OCI-LY1 (cell line): Measurements from ENCODE around the gene LATS2.

Source experiments
- H2AFZ ChIP-seq: fragments of 200-600 bp; sonication (generic), shearing (Covaris generic); 2 replicates; pipeline ENCODE4 v1.6.0; 2014; ENCODE audit warnings: antibody characterized with exemption, mild to moderate bottlenecking, low read length
- H3F3A ChIP-seq: fragments of 200-600 bp; sonication (generic), shearing (Covaris generic); 2 replicates; pipeline ENCODE4 v1.6.0; 2014; ENCODE audit warnings: mild to moderate bottlenecking, antibody characterized with exemption, low read length, moderate library complexity; ENCODE audit not compliant: insufficient read depth
- H3K27ac ChIP-seq: fragments of 200-600 bp; sonication (generic); 2 replicates; pipeline ENCODE4 v1.5.1; 2014; ENCODE audit warnings: low read length, mixed run types, mild to moderate bottlenecking, low read depth; ENCODE audit not compliant: poor library complexity, severe bottlenecking
- H3K27me3 ChIP-seq: fragments of 200-600 bp; sonication (generic); 2 replicates; pipeline ENCODE4 v1.6.0; 2014; ENCODE audit warnings: antibody characterized with exemption, mild to moderate bottlenecking, low read length, moderate library complexity; ENCODE audit not compliant: insufficient read depth
- H3K36me3 ChIP-seq: fragments of 200-600 bp; sonication (generic); 2 replicates; pipeline ENCODE4 v1.6.1; 2014; ENCODE audit warnings: mild to moderate bottlenecking, antibody characterized with exemption, low read length, moderate library complexity, mixed read lengths; ENCODE audit not compliant: insufficient read depth
- H3K4me1 ChIP-seq: fragments of 200-600 bp; sonication (generic); 2 replicates; pipeline ENCODE4 v1.5.1; 2014; ENCODE audit warnings: mild to moderate bottlenecking, low read length, moderate library complexity; ENCODE audit not compliant: insufficient read depth, severe bottlenecking
- H3K4me2 ChIP-seq: fragments of 200-600 bp; sonication (generic), shearing (Covaris generic); 2 replicates; pipeline ENCODE4 v1.6.1; 2014; ENCODE audit warnings: low read length
- H3K4me3 ChIP-seq: fragments of 200-600 bp; sonication (generic); 2 replicates; pipeline ENCODE4 v1.5.1; 2014; ENCODE audit warnings: low read length, low read depth, mild to moderate bottlenecking, mixed read lengths; ENCODE audit not compliant: poor library complexity, severe bottlenecking
- H3K79me2 ChIP-seq: fragments of 200-600 bp; shearing (Covaris generic); 2 replicates; pipeline ENCODE4 v1.6.1; 2016; ENCODE audit warnings: mixed run types, low read length, mixed read lengths; ENCODE audit not compliant: insufficient read depth
- H3K9ac ChIP-seq: fragments of 200-600 bp; sonication (generic), shearing (Covaris generic); 2 replicates; pipeline ENCODE4 v1.6.1; 2014; ENCODE audit warnings: mild to moderate bottlenecking, low read length, mixed read lengths
- H3K9me2 ChIP-seq: fragments of 200-600 bp; sonication (generic), shearing (Covaris generic); 2 replicates; pipeline ENCODE4 v1.6.1; 2014; ENCODE audit warnings: low read depth, mild to moderate bottlenecking, low read length, mixed read lengths
- H3K9me3 ChIP-seq: fragments of 200-600 bp; shearing (Covaris generic); 2 replicates; pipeline ENCODE4 v1.6.1; 2014; ENCODE audit warnings: low read length, mixed read lengths
- H4K20me1 ChIP-seq: fragments of 200-600 bp; sonication (generic), shearing (Covaris generic); 2 replicates; pipeline ENCODE4 v1.6.0; 2016; ENCODE audit warnings: mild to moderate bottlenecking, low read length; ENCODE audit not compliant: insufficient read depth
- EZH2 ChIP-seq: fragments of 200-600 bp; sonication (generic), shearing (Covaris generic); IDR thresholded peaks from 2 replicates; pipeline ENCODE4 v1.8.0; 2017; ENCODE audit warnings: borderline replicate concordance, mixed run types, mild to moderate bottlenecking, antibody characterized with exemption, low read length, moderate library complexity, mixed read lengths
- TF ChIP-seq, protein P1 (sequence below): fragments of 200-600 bp; sonication (generic), shearing (Covaris generic); IDR thresholded peaks from 2 replicates; pipeline ENCODE4 v1.5.1; 2017; ENCODE audit warnings: mild to moderate bottlenecking, antibody characterized with exemption, low read length, moderate library complexity, mixed read lengths

Gene LATS2

GRCh38 chr13:21054313-21054712, 7.1 kb downstream of the LATS2 start:
- TF ChIP-seq, protein P1, sequence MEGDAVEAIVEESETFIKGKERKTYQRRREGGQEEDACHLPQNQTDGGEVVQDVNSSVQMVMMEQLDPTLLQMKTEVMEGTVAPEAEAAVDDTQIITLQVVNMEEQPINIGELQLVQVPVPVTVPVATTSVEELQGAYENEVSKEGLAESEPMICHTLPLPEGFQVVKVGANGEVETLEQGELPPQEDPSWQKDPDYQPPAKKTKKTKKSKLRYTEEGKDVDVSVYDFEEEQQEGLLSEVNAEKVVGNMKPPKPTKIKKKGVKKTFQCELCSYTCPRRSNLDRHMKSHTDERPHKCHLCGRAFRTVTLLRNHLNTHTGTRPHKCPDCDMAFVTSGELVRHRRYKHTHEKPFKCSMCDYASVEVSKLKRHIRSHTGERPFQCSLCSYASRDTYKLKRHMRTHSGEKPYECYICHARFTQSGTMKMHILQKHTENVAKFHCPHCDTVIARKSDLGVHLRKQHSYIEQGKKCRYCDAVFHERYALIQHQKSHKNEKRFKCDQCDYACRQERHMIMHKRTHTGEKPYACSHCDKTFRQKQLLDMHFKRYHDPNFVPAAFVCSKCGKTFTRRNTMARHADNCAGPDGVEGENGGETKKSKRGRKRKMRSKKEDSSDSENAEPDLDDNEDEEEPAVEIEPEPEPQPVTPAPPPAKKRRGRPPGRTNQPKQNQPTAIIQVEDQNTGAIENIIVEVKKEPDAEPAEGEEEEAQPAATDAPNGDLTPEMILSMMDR, result no peak
- TF ChIP-seq EZH2, result no peak
- Histone ChIP-seq H3K9me3 (no peaks in the 10 kb centered on the region), H3K27ac (no peak overlapping the region), H3F3A (no peaks in the 10 kb centered on the region), H4K20me1 (no peaks in the 10 kb centered on the region), H3K4me3 (no peak overlapping the region), H3K9me2 (no peaks in the 10 kb centered on the region), H3K36me3 (no peaks in the 10 kb centered on the region), H3K9ac (no peak overlapping the region), H2AFZ (no peak overlapping the region), H3K79me2 (no peaks in the 10 kb centered on the region), H3K4me1 (no peaks in the 10 kb centered on the region), H3K4me2 (no peak overlapping the region), H3K27me3 (no peaks in the 10 kb centered on the region)

- H2AFZ ChIP-seq, result no peak overlapping the region
- H4K20me1 ChIP-seq, result no peaks in the 10 kb centered on the region
- H3K9me2 ChIP-seq, result no peaks in the 10 kb centered on the region
- no peak overlapping the region for H3K27ac ChIP-seq
- no peaks in the 10 kb centered on the region for H3K79me2 ChIP-seq
- no peak overlapping the region for H3K4me3 ChIP-seq
- H3F3A ChIP-seq, result no peaks in the 10 kb centered on the region
- H3K4me1 ChIP-seq, result no peaks in the 10 kb centered on the region
- H3K9me3 ChIP-seq, result no peaks in the 10 kb centered on the region
- no peaks in the 10 kb centered on the region for H3K36me3 ChIP-seq
- no peaks in the 10 kb centered on the region for H3K27me3 ChIP-seq
- TF ChIP-seq, protein P1, result no peak
- TF ChIP-seq EZH2, result no peak
- no peak overlapping the region for H3K4me2 ChIP-seq
- H3K9ac ChIP-seq, result no peak overlapping the region
These were observed 8.2 kb downstream of the LATS2 start for GRCh38 chr13:21053231-21053630.

DNA sequence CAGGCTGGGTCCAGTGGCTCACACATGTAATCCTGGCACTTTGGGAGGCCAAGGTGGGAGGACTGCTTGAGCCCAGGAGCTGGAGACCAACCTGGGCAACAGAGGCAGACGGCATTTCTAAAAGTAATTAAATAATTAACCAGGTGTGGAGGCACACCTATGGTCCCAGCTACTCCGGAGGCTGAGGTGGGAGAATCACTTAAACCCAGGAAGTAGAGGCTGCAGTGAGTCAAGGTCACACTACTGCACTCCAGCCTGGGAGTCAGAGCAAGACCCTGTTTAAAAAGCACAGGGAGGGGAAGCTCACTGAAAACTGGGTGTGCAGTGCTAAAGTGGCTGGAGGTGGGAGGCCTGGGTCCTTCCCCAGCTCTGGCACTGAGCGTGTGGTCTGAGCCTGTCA, 9.7 kb downstream of the LATS2 start:
- no peak overlapping the region for H2AFZ ChIP-seq
- no peaks in the 10 kb centered on the region for H3K9me3 ChIP-seq
- H4K20me1 ChIP-seq, result no peaks in the 10 kb centered on the region
- no peaks in the 10 kb centered on the region for H3K79me2 ChIP-seq
- H3K36me3 ChIP-seq, result no peaks in the 10 kb centered on the region
- TF ChIP-seq EZH2, result no peak
- TF ChIP-seq, protein P1, result no peak
- H3K4me3 ChIP-seq, result no peak overlapping the region
- no peaks in the 10 kb centered on the region for H3K4me1 ChIP-seq
- no peak overlapping the region for H3K27ac ChIP-seq
- no peak overlapping the region for H3K9ac ChIP-seq
- H3K27me3 ChIP-seq, result no peaks in the 10 kb centered on the region
- no peaks in the 10 kb centered on the region for H3K9me2 ChIP-seq
- H3K4me2 ChIP-seq, result no peak overlapping the region
- no peaks in the 10 kb centered on the region for H3F3A ChIP-seq
